SK-N-SH (cell line): Measurements from ENCODE around the gene ANKRD1. TPM values are rescaled to one million over a fixed set of nuclear protein-coding genes. Genes with fewer than 3 reads are reported as not detected.

Experiments used
- CTCF ChIA-PET: fragments of 300-600, 350-600 bp; formaldehyde crosslinking; extraction: SDS; loops from one replicate; lab custom pipeline; 2021; lab: Yijun Ruan, JAX
- POLR2A ChIA-PET: fragments of 350-600 bp; sonication (Branson Sonifier 250); formaldehyde crosslinking; extraction: SDS; loops from one replicate; lab custom pipeline; 2020; ENCODE audit warnings: antibody characterized with exemption, inconsistent platforms; lab: Yijun Ruan, JAX
- DNase-seq: peaks from one replicate; pipeline ENCODE4 v3.0.0; 2012
- H2AFZ ChIP-seq: fragments of 200-600 bp; sonication (generic); 2 replicates; pipeline ENCODE4 v1.8.1; 2016; ENCODE audit warnings: antibody characterized with exemption, mild to moderate bottlenecking, low read depth
- H3F3A ChIP-seq: fragments of 200-600 bp; sonication (generic); replicated peaks from 2 replicates; pipeline ENCODE3; 2016; ENCODE audit warnings: antibody characterized with exemption, mild to moderate bottlenecking; ENCODE audit not compliant: insufficient read depth
- H3K27ac ChIP-seq, 2 experiments: fragments of 200-500 bp in 1 of 2; fragments of 200-600 bp in 1 of 2; sonication (Bioruptor generic) in 1 of 2; sonication (generic), shearing (Covaris generic) in 1 of 2; 2 replicates each; pipeline versions ENCODE4 v1.5.1 to v1.6.1; 2014 to 2016; ENCODE audit warnings: low read depth in 2 of 2, inconsistent platforms in 1 of 2, low read length in 1 of 2, mild to moderate bottlenecking in 1 of 2, mixed read lengths in 1 of 2
- H3K27me3 ChIP-seq: fragments of 200-600 bp; sonication (generic), shearing (Covaris generic); 2 replicates; pipeline ENCODE4 v1.6.1; 2016; ENCODE audit warnings: mixed run types; ENCODE audit not compliant: insufficient read depth
- H3K36me3 ChIP-seq, 2 experiments: fragments of 200-500 bp in 1 of 2; fragments of 200-600 bp in 1 of 2; sonication (Bioruptor generic) in 1 of 2; sonication (generic) in 1 of 2; replicated peaks in 1 of 2; 2 replicates each; pipeline versions ENCODE3 to v1.5.1; 2014 to 2016; ENCODE audit warnings: low read length in 1 of 2, mild to moderate bottlenecking in 1 of 2; ENCODE audit not compliant: insufficient read depth in 2 of 2, control insufficient read depth in 1 of 2
- H3K4me1 ChIP-seq, 2 experiments: fragments of 200-500 bp in 1 of 2; fragments of 200-600 bp in 1 of 2; sonication (Bioruptor generic) in 1 of 2; sonication (generic), shearing (Covaris generic) in 1 of 2; 2 replicates each; pipeline versions ENCODE4 v1.5.1 to v1.6.1; 2014 to 2016; ENCODE audit warnings: low read depth in 1 of 2, low read length in 1 of 2, mixed run types in 1 of 2; ENCODE audit not compliant: insufficient read depth in 2 of 2, control insufficient read depth in 1 of 2
- H3K4me2 ChIP-seq: fragments of 200-600 bp; sonication (generic), shearing (Covaris generic); 2 replicates; pipeline ENCODE4 v1.6.1; 2017; ENCODE audit warnings: mixed run types
- H3K4me3 ChIP-seq, 2 experiments: fragments of 200-500 bp in 1 of 2; fragments of 200-600 bp in 1 of 2; sonication (Bioruptor generic) in 1 of 2; sonication (generic), shearing (Covaris generic) in 1 of 2; 2 replicates each; pipeline versions ENCODE4 v1.5.1 to v1.8.1; 2014 to 2016; ENCODE audit warnings: low read depth in 2 of 2, inconsistent platforms in 1 of 2, low read length in 1 of 2, mild to moderate bottlenecking in 1 of 2, mixed read lengths in 1 of 2, moderate library complexity in 1 of 2
- H3K79me2 ChIP-seq: fragments of 200-600 bp; sonication (generic); 2 replicates; pipeline ENCODE4 v1.8.1; 2017; ENCODE audit warnings: mild to moderate bottlenecking; ENCODE audit not compliant: insufficient read depth
- H3K9ac ChIP-seq: fragments of 200-600 bp; sonication (generic); 2 replicates; pipeline ENCODE4 v1.6.1; 2017; ENCODE audit warnings: mixed run types
- H3K9me2 ChIP-seq: fragments of 200-600 bp; sonication (generic); 2 replicates; pipeline ENCODE4 v1.6.1; 2017; ENCODE audit warnings: mixed run types
- H3K9me3 ChIP-seq: fragments of 200-600 bp; sonication (generic); 2 replicates; pipeline ENCODE4 v1.6.1; 2017; ENCODE audit warnings: mixed run types, mild to moderate bottlenecking, moderate library complexity
- H4K20me1 ChIP-seq: fragments of 200-600 bp; sonication (generic); 2 replicates; pipeline ENCODE4 v1.6.1; 2017; ENCODE audit warnings: mild to moderate bottlenecking, mixed run types; ENCODE audit not compliant: insufficient read depth
- EP300 ChIP-seq, 2 experiments: IDR thresholded peaks; 2 replicates each; pipeline versions ENCODE4 v1.4.0 to v1.6.1; 2012; ENCODE audit warnings: borderline replicate concordance in 1 of 2, low read depth in 1 of 2, low read length in 1 of 2
- EZH2phosphoT487 ChIP-seq: fragments of 200-600 bp; sonication (generic); IDR thresholded peaks from 2 replicates; pipeline ENCODE4 v1.6.1; 2017; ENCODE audit warnings: low read depth, mixed run types, mild to moderate bottlenecking, antibody characterized with exemption, moderate library complexity, borderline replicate concordance
- FOXM1 ChIP-seq: IDR thresholded peaks from 2 replicates; pipeline ENCODE4 v1.4.0; 2012; ENCODE audit warnings: low read depth, mild to moderate bottlenecking
- GABPA ChIP-seq: IDR thresholded peaks from 2 replicates; pipeline ENCODE4 v1.4.0; 2012; ENCODE audit warnings: low read depth, mild to moderate bottlenecking
- JUND ChIP-seq: IDR thresholded peaks from 2 replicates; pipeline ENCODE4 v1.4.0; 2012
- MAX ChIP-seq: IDR thresholded peaks from 2 replicates; pipeline ENCODE4 v1.4.0; 2012; ENCODE audit warnings: low read depth
- MEF2A ChIP-seq: IDR thresholded peaks from 2 replicates; pipeline ENCODE4 v1.4.0; 2012; ENCODE audit warnings: low read depth, borderline replicate concordance
- RFX5 ChIP-seq: IDR thresholded peaks from 2 replicates; pipeline ENCODE4 v1.6.1; 2012; ENCODE audit warnings: mild to moderate bottlenecking, improper control_type of control experiment, low read length
- SIN3A ChIP-seq: IDR thresholded peaks from 2 replicates; pipeline ENCODE4 v1.6.1; 2012; ENCODE audit warnings: low read depth, mild to moderate bottlenecking, low read length, moderate library complexity, borderline replicate concordance
- SMC3 ChIP-seq: IDR thresholded peaks from 2 replicates; pipeline ENCODE4 v1.6.1; 2012; ENCODE audit warnings: low read depth, low read length, improper control_type of control experiment
- TCF12 ChIP-seq: IDR thresholded peaks from 2 replicates; pipeline ENCODE4 v1.4.0; 2012
- TEAD4 ChIP-seq: IDR thresholded peaks from 2 replicates; pipeline ENCODE4 v1.4.0; 2012; ENCODE audit warnings: mild to moderate bottlenecking, borderline replicate concordance; ENCODE audit not compliant: insufficient read depth
- USF2 ChIP-seq: fragments of 150-350 bp; IDR thresholded peaks from 2 replicates; pipeline ENCODE4 v1.6.1; 2017; ENCODE audit warnings: antibody characterized with exemption, low read length, low read depth, borderline replicate concordance
- WGBS: methylation state at CpG from one replicate; pipeline ENCODE4 v1.1.6; 2017; ENCODE audit warnings: low lambda C conversion rate; 5-methylcytosine and 5-hydroxymethylcytosine counted together
- polyA plus RNA-seq, 3 experiments: library from polyadenylated mRNA; depleted of rRNA; stranded (reverse); fragments of >200 nt; gene quantifications; 2 replicates each; pipeline ENCODE4 v1.2.3, GENCODE V29; 2012
- TF ChIP-seq, protein P1 (sequence below): IDR thresholded peaks from 2 replicates; pipeline ENCODE4 v1.6.1; 2012; ENCODE audit warnings: mild to moderate bottlenecking, low read depth, low read length, moderate library complexity

Gene ANKRD1
- polyA plus RNA-seq, 1 of the 3 experiments (the other 2 are of a cell fraction): 41.7 TPM

DNA sequence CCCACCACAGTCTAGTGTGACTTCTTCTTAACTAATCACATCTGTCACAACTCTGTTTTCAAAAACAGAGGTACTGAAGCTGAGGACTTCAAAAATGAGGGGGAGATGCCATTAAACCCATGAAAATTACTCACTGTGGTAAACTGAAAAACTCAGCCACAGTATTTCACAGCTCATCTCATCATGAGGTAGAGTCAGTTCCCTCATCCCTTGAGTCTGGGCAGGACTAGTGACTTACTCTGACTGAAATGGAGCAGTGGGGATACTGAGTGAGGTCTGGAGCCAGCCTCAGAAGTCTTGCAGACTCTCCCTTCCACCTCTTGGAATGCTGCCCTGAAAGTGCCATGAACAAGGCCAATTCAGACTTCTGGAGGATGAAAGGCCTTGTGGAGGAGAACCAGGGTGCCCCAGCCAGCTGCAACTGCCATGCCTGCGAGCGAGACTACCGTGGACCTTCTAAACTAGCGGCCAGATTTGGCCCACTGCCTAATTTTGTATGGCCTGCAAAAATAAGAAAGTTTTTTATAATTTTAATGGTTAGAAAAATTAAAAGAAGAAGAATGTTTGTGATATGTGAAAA is 24.7 kb upstream of the ANKRD1 start:
- CTCF ChIA-PET: no interaction called here

DNA sequence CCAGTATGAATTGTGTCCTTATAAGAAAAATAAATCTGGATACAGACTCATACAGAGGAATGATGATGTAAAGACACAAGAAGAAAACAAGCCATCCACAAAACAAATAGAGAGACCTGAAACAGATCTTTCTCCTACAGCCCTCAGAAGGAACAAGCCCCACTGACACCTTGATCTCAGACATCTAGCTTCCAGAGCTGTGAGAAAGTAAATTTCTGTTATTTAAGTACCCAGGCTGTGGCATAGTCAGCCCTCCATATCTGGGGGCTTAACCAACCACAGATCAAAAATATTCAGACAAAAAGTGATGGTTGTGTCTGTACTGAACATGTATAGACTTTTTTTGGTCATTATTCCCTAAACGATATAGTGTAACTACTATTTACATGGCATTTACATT is 23.9 kb upstream of the ANKRD1 start:
- H3K4me3 ChIP-seq: no peak overlapping the region
- H3F3A ChIP-seq: no peaks in the 10 kb centered on the region
- H3K4me2 ChIP-seq: no peak overlapping the region
- H3K9ac ChIP-seq: no peak overlapping the region
- CTCF ChIA-PET: interaction anchor here (2.4 kb wide), 1 partner anchor 33 kb away, joined by 9 read pairs; no protein-coding TSS in a partner anchor
- H3K79me2 ChIP-seq: no peaks in the 10 kb centered on the region
- H3K9me3 ChIP-seq: no peaks in the 10 kb centered on the region
- H3K27me3 ChIP-seq: no peaks in the 10 kb centered on the region
- no peak for DNase-seq
- POLR2A ChIA-PET: no interaction called here
- no peaks in the 10 kb centered on the region for H3K4me1 ChIP-seq
- no peak overlapping the region; the same call in 1 of the 2 replicates for H2AFZ ChIP-seq
- no peaks in the 10 kb centered on the region for H4K20me1 ChIP-seq
- H3K27ac ChIP-seq: no peak overlapping the region
- H3K36me3 ChIP-seq: no peaks in the 10 kb centered on the region
- H3K9me2 ChIP-seq: no peaks in the 10 kb centered on the region
- WGBS: 26% methylated on average over 1 of the region's 1 CpG
- no peak for TF ChIP-seq FOXM1
- no peak for TF ChIP-seq GABPA
- TF ChIP-seq SIN3A: no peak
- TF ChIP-seq USF2: no peak
- no peak for TF ChIP-seq EP300 (IDR thresholded peaks at IDR 0.05; ENCODE audit: borderline replicate concordance in 1 of 2, low read depth in 1 of 2, low read length in 1 of 2)
- no peak for TF ChIP-seq JUND
- TF ChIP-seq, protein P1, sequence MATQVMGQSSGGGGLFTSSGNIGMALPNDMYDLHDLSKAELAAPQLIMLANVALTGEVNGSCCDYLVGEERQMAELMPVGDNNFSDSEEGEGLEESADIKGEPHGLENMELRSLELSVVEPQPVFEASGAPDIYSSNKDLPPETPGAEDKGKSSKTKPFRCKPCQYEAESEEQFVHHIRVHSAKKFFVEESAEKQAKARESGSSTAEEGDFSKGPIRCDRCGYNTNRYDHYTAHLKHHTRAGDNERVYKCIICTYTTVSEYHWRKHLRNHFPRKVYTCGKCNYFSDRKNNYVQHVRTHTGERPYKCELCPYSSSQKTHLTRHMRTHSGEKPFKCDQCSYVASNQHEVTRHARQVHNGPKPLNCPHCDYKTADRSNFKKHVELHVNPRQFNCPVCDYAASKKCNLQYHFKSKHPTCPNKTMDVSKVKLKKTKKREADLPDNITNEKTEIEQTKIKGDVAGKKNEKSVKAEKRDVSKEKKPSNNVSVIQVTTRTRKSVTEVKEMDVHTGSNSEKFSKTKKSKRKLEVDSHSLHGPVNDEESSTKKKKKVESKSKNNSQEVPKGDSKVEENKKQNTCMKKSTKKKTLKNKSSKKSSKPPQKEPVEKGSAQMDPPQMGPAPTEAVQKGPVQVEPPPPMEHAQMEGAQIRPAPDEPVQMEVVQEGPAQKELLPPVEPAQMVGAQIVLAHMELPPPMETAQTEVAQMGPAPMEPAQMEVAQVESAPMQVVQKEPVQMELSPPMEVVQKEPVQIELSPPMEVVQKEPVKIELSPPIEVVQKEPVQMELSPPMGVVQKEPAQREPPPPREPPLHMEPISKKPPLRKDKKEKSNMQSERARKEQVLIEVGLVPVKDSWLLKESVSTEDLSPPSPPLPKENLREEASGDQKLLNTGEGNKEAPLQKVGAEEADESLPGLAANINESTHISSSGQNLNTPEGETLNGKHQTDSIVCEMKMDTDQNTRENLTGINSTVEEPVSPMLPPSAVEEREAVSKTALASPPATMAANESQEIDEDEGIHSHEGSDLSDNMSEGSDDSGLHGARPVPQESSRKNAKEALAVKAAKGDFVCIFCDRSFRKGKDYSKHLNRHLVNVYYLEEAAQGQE: no peak
- no peak for TF ChIP-seq EZH2phosphoT487
- no peak for TF ChIP-seq TEAD4

More for the DNA sequence above, 24.7 kb upstream of the ANKRD1 start:
- Histone ChIP-seq H3K27me3 (no peaks in the 10 kb centered on the region), H3K4me1 (no peaks in the 10 kb centered on the region), H3K9me3 (no peaks in the 10 kb centered on the region), H3K9ac (no peak overlapping the region), H3K4me2 (no peak overlapping the region), H3K36me3 (no peaks in the 10 kb centered on the region), H3K79me2 (no peaks in the 10 kb centered on the region), H3K27ac (no peak overlapping the region), H3K4me3 (no peak overlapping the region), H3K9me2 (no peaks in the 10 kb centered on the region), H4K20me1 (no peaks in the 10 kb centered on the region), H2AFZ (no peak overlapping the region), H3F3A (no peaks in the 10 kb centered on the region)
- POLR2A ChIA-PET: no interaction called here
- no peak for DNase-seq
- WGBS: 97% methylated on average over 4 of the region's 4 CpGs
- TF ChIP-seq, protein P1: no peak
- TF ChIP-seq TCF12 (no peak), MEF2A (no peak), MAX (no peak), RFX5 (no peak), SMC3 (no peak)
